AG10803 (cell line): Measurements from ENCODE around the gene BLVRA.
"Not testable (repeated sequence)": the region's sequence is repeated elsewhere in the genome, so short reads cannot be mapped to it uniquely, and the experiment has no call there.

Experiments used
- DNase-seq: peaks from one replicate; pipeline ENCODE4 v3.0.0; 2010; ENCODE audit warnings: low read depth
- H3K4me3 ChIP-seq: 2 replicates; pipeline ENCODE4 v1.5.1; 2011; ENCODE audit warnings: mild to moderate bottlenecking, low read length, control low read depth
- TF ChIP-seq, protein P1 (sequence below): conservative IDR thresholded peaks from 2 replicates; pipeline ENCODE4 v1.5.1; 2011; ENCODE audit warnings: mild to moderate bottlenecking, low read length, control low read depth, inconsistent platforms

The BLVRA gene

DNA sequence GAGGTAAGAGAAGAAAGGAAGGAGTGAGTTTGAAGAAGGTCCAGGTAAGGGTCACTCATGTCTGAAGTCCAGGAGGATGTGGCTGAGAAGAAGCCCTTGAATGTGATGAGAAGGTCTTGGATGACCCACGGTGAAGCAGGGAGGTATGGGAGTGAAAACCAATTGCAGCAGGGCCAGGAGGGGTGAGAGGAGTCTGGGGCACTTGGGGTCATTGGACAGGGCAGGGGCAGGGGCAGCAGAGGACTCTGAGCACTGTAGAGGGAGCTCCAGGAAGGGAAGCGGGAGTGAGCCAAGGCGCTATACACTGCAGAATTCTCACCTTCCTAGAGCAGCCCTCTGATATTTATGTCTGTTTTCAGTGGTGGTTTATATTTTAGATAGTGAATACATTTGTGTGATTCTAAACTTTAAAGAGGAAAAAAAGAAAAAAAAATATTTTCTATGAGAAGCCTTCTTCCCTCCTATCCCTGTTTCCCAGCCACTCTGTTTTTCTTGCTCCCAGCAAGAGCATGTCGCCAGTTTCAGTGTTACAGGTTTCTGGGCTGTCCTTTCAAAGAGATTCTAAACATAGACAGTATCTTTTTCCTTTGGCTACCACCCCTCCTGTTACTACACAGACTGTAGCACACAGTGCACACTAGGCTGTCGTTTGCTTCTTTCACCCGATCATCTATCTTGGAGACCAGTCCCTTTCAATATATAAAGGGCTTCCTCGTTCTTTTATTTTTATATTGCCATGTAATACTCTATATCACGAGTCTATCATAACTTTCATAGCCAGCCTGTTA, 24.5 kb downstream of the BLVRA start:
- H3K4me3 ChIP-seq, result no peak overlapping the region
- TF ChIP-seq, protein P1, sequence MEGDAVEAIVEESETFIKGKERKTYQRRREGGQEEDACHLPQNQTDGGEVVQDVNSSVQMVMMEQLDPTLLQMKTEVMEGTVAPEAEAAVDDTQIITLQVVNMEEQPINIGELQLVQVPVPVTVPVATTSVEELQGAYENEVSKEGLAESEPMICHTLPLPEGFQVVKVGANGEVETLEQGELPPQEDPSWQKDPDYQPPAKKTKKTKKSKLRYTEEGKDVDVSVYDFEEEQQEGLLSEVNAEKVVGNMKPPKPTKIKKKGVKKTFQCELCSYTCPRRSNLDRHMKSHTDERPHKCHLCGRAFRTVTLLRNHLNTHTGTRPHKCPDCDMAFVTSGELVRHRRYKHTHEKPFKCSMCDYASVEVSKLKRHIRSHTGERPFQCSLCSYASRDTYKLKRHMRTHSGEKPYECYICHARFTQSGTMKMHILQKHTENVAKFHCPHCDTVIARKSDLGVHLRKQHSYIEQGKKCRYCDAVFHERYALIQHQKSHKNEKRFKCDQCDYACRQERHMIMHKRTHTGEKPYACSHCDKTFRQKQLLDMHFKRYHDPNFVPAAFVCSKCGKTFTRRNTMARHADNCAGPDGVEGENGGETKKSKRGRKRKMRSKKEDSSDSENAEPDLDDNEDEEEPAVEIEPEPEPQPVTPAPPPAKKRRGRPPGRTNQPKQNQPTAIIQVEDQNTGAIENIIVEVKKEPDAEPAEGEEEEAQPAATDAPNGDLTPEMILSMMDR, result no peak
- DNase-seq, result no peak

DNA sequence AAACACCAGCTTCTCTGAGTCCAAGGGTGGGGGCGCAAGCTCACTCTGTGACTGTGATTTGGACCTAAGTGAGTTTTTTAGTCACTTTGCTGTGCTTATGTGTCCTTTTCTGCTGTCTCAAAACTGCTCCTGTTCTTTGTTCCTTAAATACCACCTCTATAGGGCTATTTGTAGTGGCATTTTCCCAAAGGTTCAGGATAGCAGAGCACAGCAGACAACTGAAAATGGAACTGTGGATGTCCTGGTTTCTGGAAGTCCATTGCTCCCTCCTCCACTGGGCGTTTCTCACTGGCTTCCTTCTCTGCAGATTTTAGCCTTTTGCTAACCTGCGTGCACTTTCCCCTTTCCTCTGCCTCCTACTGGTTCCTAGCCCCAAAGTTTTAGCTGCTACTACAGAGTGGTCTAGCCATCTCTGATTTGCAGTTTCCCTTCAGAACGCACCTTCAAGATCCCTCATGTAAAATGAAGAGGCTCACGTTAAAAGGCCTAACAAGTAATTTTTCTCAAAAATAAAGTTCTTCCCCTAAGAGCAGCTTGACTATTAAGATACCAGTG, 25.6 kb downstream of the BLVRA start:
- TF ChIP-seq, protein P1, result no peak
- DNase-seq, result no peak
- no peak overlapping the region for H3K4me3 ChIP-seq

DNA sequence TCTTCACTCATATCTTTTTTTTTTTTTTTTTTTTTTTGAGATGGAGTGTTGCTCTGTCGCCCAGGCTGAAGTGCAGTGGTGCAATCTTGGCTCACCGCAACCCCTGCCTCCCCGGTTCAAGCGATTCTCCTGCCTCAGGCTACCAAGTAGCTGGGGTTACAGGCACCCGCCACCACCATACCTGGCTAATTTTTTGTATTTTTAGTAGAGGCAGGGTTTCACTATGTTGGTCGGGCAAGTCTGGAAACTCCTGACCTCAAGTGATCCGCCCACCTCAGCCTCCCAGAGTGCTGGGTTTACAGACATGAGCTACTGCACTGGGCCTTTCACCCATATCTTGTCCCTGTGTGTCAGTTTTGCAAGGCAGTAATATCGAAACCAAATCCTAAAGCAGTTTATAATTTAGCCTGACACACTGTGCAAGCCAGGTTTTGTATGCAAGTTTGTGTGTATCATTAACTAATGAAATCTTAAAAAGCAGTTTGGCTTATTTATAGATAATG, 26.2 kb downstream of the BLVRA start:
- not testable (repeated sequence) for DNase-seq, H3K4me3 ChIP-seq

GRCh38 chr7:43785420-43785819, 26.9 kb downstream of the BLVRA start:
- peak; percentile 84 for DNase-seq
- TF ChIP-seq, protein P1, result no peak
- H3K4me3 ChIP-seq, result no peak overlapping the region

DNA sequence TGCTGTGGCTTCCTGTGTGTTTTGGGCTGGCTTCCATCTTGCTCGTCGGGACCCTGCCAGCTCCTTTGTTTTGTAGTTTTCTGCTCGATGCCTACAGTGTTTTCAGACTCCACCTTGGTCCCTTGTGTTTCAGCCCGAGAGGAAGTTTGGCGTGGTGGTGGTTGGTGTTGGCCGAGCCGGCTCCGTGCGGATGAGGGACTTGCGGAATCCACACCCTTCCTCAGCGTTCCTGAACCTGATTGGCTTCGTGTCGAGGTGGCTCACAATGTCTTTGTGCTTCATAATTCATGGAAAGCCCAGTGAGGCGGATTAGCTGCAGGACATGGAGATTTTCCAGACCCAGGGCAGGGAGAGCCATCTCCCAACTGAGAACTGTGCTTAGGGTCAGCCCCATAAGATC, 29.3 kb downstream of the BLVRA start:
- H3K4me3 ChIP-seq, result no peak overlapping the region
- no peak for DNase-seq
- TF ChIP-seq, protein P1, result no peak

DNA sequence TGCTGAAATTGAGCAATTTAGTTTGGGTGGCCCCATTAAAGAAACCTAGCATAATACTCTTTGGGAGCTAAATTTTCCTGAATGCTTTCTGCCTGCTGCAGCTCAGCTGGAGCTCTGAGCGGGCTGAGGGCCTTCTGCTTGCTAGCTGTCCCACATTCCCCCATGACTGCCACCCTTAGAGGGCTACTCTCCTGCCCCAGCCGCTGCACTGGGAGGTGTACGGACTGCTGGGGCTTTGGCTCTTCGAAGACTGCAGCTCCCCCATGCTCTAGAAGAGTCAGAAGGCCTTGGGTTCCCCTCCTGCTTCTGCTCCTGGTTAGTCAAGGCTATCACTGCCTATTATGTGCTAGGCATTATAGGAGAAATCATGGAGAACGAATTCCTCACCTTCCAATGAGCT, 31.5 kb downstream of the BLVRA start:
- TF ChIP-seq, protein P1, result no peak
- no peak for DNase-seq
- H3K4me3 ChIP-seq, result no peak overlapping the region

- no peak overlapping the region for H3K4me3 ChIP-seq
- TF ChIP-seq, protein P1, result no peak
- DNase-seq, result no peak
These were observed 32.4 kb downstream of the BLVRA start for GRCh38 chr7:43790834-43791233.
